Lung (tissue), 12 donors: ENCODE data around the gene ADPRHL1. TPM values are rescaled to one million over a fixed set of nuclear protein-coding genes. Genes with fewer than 3 reads are reported as not detected.
"Not testable (repeated sequence)": the region's sequence is repeated elsewhere in the genome, so short reads cannot be mapped to it uniquely, and the experiment has no call there.

Experiments used
- ATAC-seq: fragments of 200-7000 bp; cut with Tn5 transposase; one replicate; pipeline ENCODE4 v1.9.1; 2020; ENCODE audit warnings: moderate number of reproducible peaks; ENCODE audit not compliant: insufficient read depth, low FRiP score
- DNase-seq, 3 donors: peaks; one replicate each; pipeline ENCODE4 v3.0.0-alpha.2; 2013 to 2017
- H3K27ac ChIP-seq, 2 donors: one replicate each; pipeline ENCODE4 v1.5.1; 2013; ENCODE audit warnings: mild to moderate bottlenecking in 2 of 2, moderate library complexity in 2 of 2, control low read depth in 1 of 2, inconsistent platforms in 1 of 2, low read depth in 1 of 2, low read length in 1 of 2
- H3K27me3 ChIP-seq, 3 donors: one replicate each; pipeline ENCODE4 v1.5.1; 2013; ENCODE audit warnings: low read length in 2 of 3; ENCODE audit not compliant: control insufficient read depth in 3 of 3, insufficient read depth in 3 of 3
- H3K36me3 ChIP-seq, 4 donors: one replicate each; pipeline ENCODE4 v1.5.1; 2013; ENCODE audit warnings: low read length in 4 of 4, mild to moderate bottlenecking in 1 of 4, moderate library complexity in 1 of 4; ENCODE audit not compliant: control insufficient read depth in 4 of 4, insufficient read depth in 4 of 4
- H3K4me1 ChIP-seq, 5 donors: one replicate each; pipeline ENCODE4 v1.5.1; 2013; ENCODE audit warnings: low read length in 5 of 5, mild to moderate bottlenecking in 2 of 5, moderate library complexity in 1 of 5; ENCODE audit not compliant: control insufficient read depth in 5 of 5, insufficient read depth in 5 of 5
- H3K4me3 ChIP-seq: one replicate; pipeline ENCODE4 v1.5.1; 2013; ENCODE audit warnings: mild to moderate bottlenecking, control low read depth, moderate library complexity
- H3K9ac ChIP-seq, 2 donors: one replicate each; pipeline ENCODE4 v1.5.1; 2013; ENCODE audit warnings: low read length in 2 of 2, control low read depth in 1 of 2; ENCODE audit not compliant: insufficient read depth in 1 of 2
- H3K9me3 ChIP-seq, 4 donors: one replicate each; pipeline ENCODE4 v1.5.1; 2013; ENCODE audit warnings: low read length in 3 of 4, mild to moderate bottlenecking in 1 of 4, moderate library complexity in 1 of 4; ENCODE audit not compliant: control insufficient read depth in 4 of 4, insufficient read depth in 3 of 4
- whole genome bisulfite sequencing, 2 donors: extraction: QIAGEN DNeasy Blood & Tissue Kit; methylation state at CpG; one replicate each; pipeline ENCODE4 v1.1.7; 2013; 5-methylcytosine and 5-hydroxymethylcytosine counted together
- polyA plus RNA-seq, 2 donors: library from polyadenylated mRNA; stranded (reverse); fragments of 200-250 nt; gene quantifications; one replicate each; pipeline ENCODE4 v1.2.1, GENCODE V29; 2013
- total RNA-seq, 2 donors: library from RNA; depleted of rRNA in 1 of 2; stranded (reverse); fragments of >200 nt in 1 of 2; gene quantifications; one replicate each; pipeline ENCODE4 v1.2.1, GENCODE V29; 2014 to 2021
- TF ChIP-seq, protein P1 (sequence below): IDR thresholded peaks from 2 replicates; pipeline ENCODE4 v1.5.1; 2012; ENCODE audit warnings: mild to moderate bottlenecking; ENCODE audit errors: control extremely low read depth, extremely low read depth
- donor health status: control.
- donor health status: control.
- donor health status: Bipolar disorder and iron deficiency.
- donor health status: healthy.
- donor health status: DM: yes; HTN: yes; CAD: no.

Gene ADPRHL1
- total and polyA plus RNA-seq, 4 donors: 0.83 to 4.9 (median 1.3) TPM

DNA sequence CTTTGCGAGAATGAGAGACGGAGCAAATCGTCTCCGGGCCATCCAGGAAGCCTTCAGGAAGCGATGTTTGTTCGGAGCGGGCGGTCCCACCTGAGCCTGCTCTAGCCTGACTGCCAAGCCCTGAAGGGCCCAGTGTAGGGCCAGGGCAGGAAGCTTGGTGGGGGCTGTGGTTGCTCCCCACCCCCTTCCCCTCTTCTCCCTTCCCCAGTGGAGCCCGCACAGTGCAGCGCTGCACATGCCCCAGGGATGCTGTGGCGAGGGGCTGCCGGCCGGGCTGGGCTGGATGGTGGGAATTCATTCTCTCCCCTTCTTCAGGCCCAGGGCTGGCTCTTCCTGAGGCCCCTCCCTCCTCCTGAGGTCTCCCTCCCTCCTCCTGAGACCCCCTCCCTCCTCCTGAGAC, 82.2 kb downstream of the ADPRHL1 start:
- DNase-seq (no peak), ATAC-seq (no peak)
- no peaks in the 10 kb centered on the region for H3K4me1 ChIP-seq
- no peaks in the 10 kb centered on the region for H3K27me3 ChIP-seq
- no peaks in the 10 kb centered on the region for H3K36me3 ChIP-seq
- no peak overlapping the region for H3K27ac ChIP-seq
- TF ChIP-seq, protein P1, sequence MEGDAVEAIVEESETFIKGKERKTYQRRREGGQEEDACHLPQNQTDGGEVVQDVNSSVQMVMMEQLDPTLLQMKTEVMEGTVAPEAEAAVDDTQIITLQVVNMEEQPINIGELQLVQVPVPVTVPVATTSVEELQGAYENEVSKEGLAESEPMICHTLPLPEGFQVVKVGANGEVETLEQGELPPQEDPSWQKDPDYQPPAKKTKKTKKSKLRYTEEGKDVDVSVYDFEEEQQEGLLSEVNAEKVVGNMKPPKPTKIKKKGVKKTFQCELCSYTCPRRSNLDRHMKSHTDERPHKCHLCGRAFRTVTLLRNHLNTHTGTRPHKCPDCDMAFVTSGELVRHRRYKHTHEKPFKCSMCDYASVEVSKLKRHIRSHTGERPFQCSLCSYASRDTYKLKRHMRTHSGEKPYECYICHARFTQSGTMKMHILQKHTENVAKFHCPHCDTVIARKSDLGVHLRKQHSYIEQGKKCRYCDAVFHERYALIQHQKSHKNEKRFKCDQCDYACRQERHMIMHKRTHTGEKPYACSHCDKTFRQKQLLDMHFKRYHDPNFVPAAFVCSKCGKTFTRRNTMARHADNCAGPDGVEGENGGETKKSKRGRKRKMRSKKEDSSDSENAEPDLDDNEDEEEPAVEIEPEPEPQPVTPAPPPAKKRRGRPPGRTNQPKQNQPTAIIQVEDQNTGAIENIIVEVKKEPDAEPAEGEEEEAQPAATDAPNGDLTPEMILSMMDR: no peak
- H3K4me3 ChIP-seq: no peak overlapping the region
- H3K9ac ChIP-seq: no peak overlapping the region
- WGBS, 2 donors: 77 to 83% methylated on average over 10 to 13 of the region's 13 CpGs
- no peaks in the 10 kb centered on the region for H3K9me3 ChIP-seq

DNA sequence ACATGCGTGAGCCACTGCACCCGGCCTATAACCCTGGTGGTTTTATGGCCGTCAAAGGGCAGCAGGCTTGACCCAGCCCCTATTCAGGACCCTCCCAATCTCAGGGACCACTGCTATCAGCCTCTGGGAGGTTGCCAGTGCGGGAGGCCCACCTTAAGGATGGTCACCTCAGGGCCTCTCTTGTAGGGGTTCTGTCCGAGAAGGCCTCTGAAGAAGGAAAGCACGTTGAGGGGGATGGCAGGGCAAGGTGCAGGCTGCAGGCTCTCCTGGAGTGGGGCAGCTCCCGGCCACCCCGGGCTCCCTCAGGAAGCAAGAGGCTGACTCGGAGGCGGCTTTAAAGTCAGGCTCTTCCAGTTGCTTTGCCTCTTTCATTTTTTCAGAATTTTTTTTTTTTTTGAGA, 83.4 kb downstream of the ADPRHL1 start:
- TF ChIP-seq, protein P1: no peak
- 89 to 92% methylated on average over 10 of the region's 10 CpGs for WGBS, 2 donors
- Histone ChIP-seq H3K27me3 (no peaks in the 10 kb centered on the region), H3K9ac (no peak overlapping the region), H3K9me3 (no peaks in the 10 kb centered on the region), H3K4me1 (no peaks in the 10 kb centered on the region), H3K4me3 (no peak overlapping the region), H3K27ac (no peak overlapping the region), H3K36me3 (no peaks in the 10 kb centered on the region)
- no peak for DNase-seq
- no peak for ATAC-seq

- no peaks in the 10 kb centered on the region for H3K4me1 ChIP-seq
- H3K27me3 ChIP-seq: no peaks in the 10 kb centered on the region
- ATAC-seq (no peak), DNase-seq (no peak)
- 88 to 91% methylated on average over 29 of the region's 29 CpGs for WGBS, 2 donors
- no peak overlapping the region for H3K4me3 ChIP-seq
- H3K36me3 ChIP-seq: no peaks in the 10 kb centered on the region
- no peak overlapping the region for H3K27ac ChIP-seq
- no peak overlapping the region for H3K9ac ChIP-seq
- no peaks in the 10 kb centered on the region for H3K9me3 ChIP-seq
- TF ChIP-seq, protein P1: no peak
Measured at GRCh38 chr13:113369189-113369588, 84.1 kb downstream of the ADPRHL1 start.

GRCh38 chr13:113368353-113368752, 84.9 kb downstream of the ADPRHL1 start:
- H3K27ac ChIP-seq, H3K27me3 ChIP-seq, H3K9ac ChIP-seq, H3K4me1 ChIP-seq, DNase-seq, ATAC-seq, H3K4me3 ChIP-seq, H3K9me3 ChIP-seq, H3K36me3 ChIP-seq: not testable (repeated sequence)
- 86 to 92% methylated on average over 6 of the region's 6 CpGs for WGBS, 2 donors
